ENCODE measurements around the gene FBLN7. TPM values are rescaled to one million over a fixed set of nuclear protein-coding genes. Genes with fewer than 3 reads are reported as not detected.

FBLN7 gene
- total RNA-seq, 1 donor from 2014 or later: not detected

GRCh38 chr2:112181571-112182290, 43.5 kb downstream of the FBLN7 start:
- H3K4me1 Mint-ChIP-seq (ENCODE audit: low read depth, unreplicated experiment): peaks cover 9% of the 10 kb centered on the region
- Histone ChIP-seq H3K27ac (ENCODE audit: low read depth, low read length) (no peak overlapping the region), H3K27me3 (ENCODE audit: insufficient read depth, low read length) (peaks cover 14% of the 10 kb centered on the region), H3K4me2 (ENCODE audit: low read length) (no peak overlapping the region), H3K4me1 (ENCODE audit: insufficient read depth, low read length) (no peaks in the 10 kb centered on the region), H3K9me3 (ENCODE audit: insufficient read depth, low read depth, low read length) (no peaks in the 10 kb centered on the region), H3K4me3 (ENCODE audit: insufficient read depth, low read depth, low read length) (no peak overlapping the region), H3K9ac (ENCODE audit: low read length) (no peak overlapping the region), H3K36me3 (ENCODE audit: insufficient read depth, low read length) (no peaks in the 10 kb centered on the region), H2AFZ (ENCODE audit: low read depth, low read length) (no peak overlapping the region), H4K20me1 (ENCODE audit: insufficient read depth, low read length) (no peaks in the 10 kb centered on the region), H3K79me2 (ENCODE audit: insufficient read depth, low read length) (no peaks in the 10 kb centered on the region)
- no peak overlapping the region for H3K4me3 Mint-ChIP-seq (ENCODE audit: unreplicated experiment)
- FAIRE-seq (no peak), DNase-seq (ENCODE audit: low read depth) (no peak)
- TF ChIP-seq CTCF (IDR thresholded peaks at IDR 0.05; ENCODE audit: insufficient read depth, low read depth, low read length): no peak
- TF ChIP-seq EZH2 (IDR thresholded peaks at IDR 0.05; ENCODE audit: insufficient read depth, low read length): no peak
- H3K27me3 Mint-ChIP-seq (ENCODE audit: low read depth, unreplicated experiment): peaks cover 34% of the 10 kb centered on the region
- no peaks in the 10 kb centered on the region for H3K36me3 Mint-ChIP-seq (ENCODE audit: low read depth, unreplicated experiment)
- H3K27ac Mint-ChIP-seq (ENCODE audit: unreplicated experiment): no peak overlapping the region
- H3K9me3 Mint-ChIP-seq (ENCODE audit: unreplicated experiment): peaks cover 18% of the 10 kb centered on the region

GRCh38 chr2:112182581-112183034, 44.4 kb downstream of the FBLN7 start:
- Histone ChIP-seq H3K9ac (ENCODE audit: low read length) (no peak overlapping the region), H3K79me2 (ENCODE audit: insufficient read depth, low read length) (no peaks in the 10 kb centered on the region), H3K27me3 (ENCODE audit: insufficient read depth, low read length) (peaks cover 14% of the 10 kb centered on the region), H3K9me3 (ENCODE audit: insufficient read depth, low read depth, low read length) (no peaks in the 10 kb centered on the region), H4K20me1 (ENCODE audit: insufficient read depth, low read length) (no peaks in the 10 kb centered on the region), H2AFZ (ENCODE audit: low read depth, low read length) (no peak overlapping the region), H3K36me3 (ENCODE audit: insufficient read depth, low read length) (no peaks in the 10 kb centered on the region), H3K4me3 (ENCODE audit: insufficient read depth, low read depth, low read length) (no peak overlapping the region), H3K4me2 (ENCODE audit: low read length) (no peak overlapping the region), H3K27ac (ENCODE audit: low read depth, low read length) (no peak overlapping the region), H3K4me1 (ENCODE audit: insufficient read depth, low read length) (no peaks in the 10 kb centered on the region)
- peaks cover 34% of the 10 kb centered on the region for H3K27me3 Mint-ChIP-seq (ENCODE audit: low read depth, unreplicated experiment)
- TF ChIP-seq CTCF (IDR thresholded peaks at IDR 0.05; ENCODE audit: insufficient read depth, low read depth, low read length): no peak
- no peak for TF ChIP-seq EZH2 (IDR thresholded peaks at IDR 0.05; ENCODE audit: insufficient read depth, low read length)
- H3K27ac Mint-ChIP-seq (ENCODE audit: unreplicated experiment): no peak overlapping the region
- DNase-seq (ENCODE audit: low read depth) (no peak), FAIRE-seq (no peak)
- no peaks in the 10 kb centered on the region for H3K36me3 Mint-ChIP-seq (ENCODE audit: low read depth, unreplicated experiment)
- H3K9me3 Mint-ChIP-seq (ENCODE audit: unreplicated experiment): peaks cover 18% of the 10 kb centered on the region
- H3K4me1 Mint-ChIP-seq (ENCODE audit: low read depth, unreplicated experiment): peaks cover 9% of the 10 kb centered on the region
- no peak overlapping the region for H3K4me3 Mint-ChIP-seq (ENCODE audit: unreplicated experiment)

All from astrocyte (in vitro differentiated cells and primary cell).